ENCODE results near the gene AKR1B15.

DNA sequence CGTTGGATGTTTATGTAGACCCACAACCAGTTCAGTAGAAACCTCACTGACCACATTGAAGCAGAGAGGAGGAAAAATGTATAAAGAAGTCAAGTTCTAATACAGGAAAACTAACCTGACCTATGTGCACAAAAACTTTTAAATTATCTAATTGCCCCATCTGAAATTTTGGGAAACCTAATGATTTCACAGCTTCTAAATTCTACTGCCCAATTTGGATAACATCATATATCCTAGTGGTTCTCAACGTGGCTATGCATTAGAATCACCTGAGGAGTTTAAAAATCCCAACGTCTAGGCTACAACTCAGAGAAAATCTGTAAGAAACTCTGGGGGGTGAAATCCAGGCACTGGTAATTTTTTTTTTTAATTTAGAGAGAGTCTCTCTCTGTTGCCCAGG lies 14.3 kb upstream of the AKR1B15 start:
- TF ChIP-seq CTCF (IDR thresholded peaks at IDR 0.05) (no peak), ZFX (IDR thresholded peaks at IDR 0.05; ENCODE audit: borderline replicate concordance) (no peak)

Measured in 22Rv1 (cell line).